Neutrophil (primary cell): ENCODE data around the gene TAAR2.
A peak's percentile ranks its signal among the peaks of the same experiment; 100 is the strongest.

Experiments
- H3K27ac ChIP-seq: fragments of 200-600 bp; sonication (generic); 2 replicates; pipeline ENCODE4 v1.5.1; 2016; ENCODE audit warnings: mild to moderate bottlenecking, moderate library complexity
- H3K27me3 ChIP-seq: fragments of 200-600 bp; sonication (generic); 2 replicates; pipeline ENCODE4 v1.6.0; 2016; ENCODE audit warnings: mild to moderate bottlenecking
- H3K36me3 ChIP-seq: fragments of 200-600 bp; sonication (generic); 2 replicates; pipeline ENCODE4 v1.5.1; 2017
- H3K4me1 ChIP-seq, 2 experiments: fragments of 200-600 bp in 1 of 2; sonication (generic) in 1 of 2; 1 replicate in 1 of 2; 2 replicates in 1 of 2; pipeline versions ENCODE4 v1.5.1 to v1.6.1; 2013 to 2016; ENCODE audit warnings: low read depth in 1 of 2, low read length in 1 of 2, mild to moderate bottlenecking in 1 of 2, moderate library complexity in 1 of 2; ENCODE audit not compliant: control insufficient read depth in 1 of 2, insufficient read depth in 1 of 2
- H3K4me3 ChIP-seq, 2 experiments: fragments of 200-600 bp in 1 of 2; sonication (generic) in 1 of 2; 1 replicate in 1 of 2; 2 replicates in 1 of 2; pipeline ENCODE4 v1.5.1; 2013 to 2016; ENCODE audit warnings: low read depth in 1 of 2, low read length in 1 of 2, mild to moderate bottlenecking in 1 of 2, moderate library complexity in 1 of 2
- H3K9me3 ChIP-seq: fragments of 200-600 bp; sonication (generic); 2 replicates; pipeline ENCODE4 v1.5.1; 2016
- TF ChIP-seq, protein P1 (sequence below): fragments of 200-600 bp; sonication (generic); IDR thresholded peaks from 2 replicates; pipeline ENCODE4 v1.5.1; 2016; ENCODE audit warnings: antibody characterized with exemption

TAAR2 gene

DNA sequence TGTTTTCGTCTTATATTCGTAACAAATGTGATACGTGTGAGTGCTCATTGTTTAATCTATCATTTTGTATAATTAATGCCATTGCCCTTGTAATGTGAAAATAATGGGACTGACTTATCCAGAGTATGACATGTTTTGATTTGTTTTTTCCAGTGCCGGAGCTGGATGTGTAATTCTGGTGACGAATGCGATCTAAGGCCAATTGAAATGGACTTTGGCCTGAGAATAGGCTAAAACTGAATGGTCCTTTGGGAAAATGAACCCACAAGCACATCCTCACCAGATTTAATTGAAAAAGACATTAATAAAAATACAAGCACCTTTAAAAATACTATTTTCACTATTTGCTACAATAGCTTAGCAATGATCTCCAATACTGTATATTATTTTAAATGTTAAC lies 27.9 kb downstream of the TAAR2 start:
- Histone ChIP-seq H3K36me3 (no peaks in the 10 kb centered on the region), H3K27me3 (peaks cover 31% of the 10 kb centered on the region), H3K4me3 (no peak overlapping the region), H3K27ac (no peak overlapping the region), H3K9me3 (no peaks in the 10 kb centered on the region), H3K4me1 (peaks cover 23 to 26% of the 10 kb centered on the region in 2 experiments)
- TF ChIP-seq, protein P1, sequence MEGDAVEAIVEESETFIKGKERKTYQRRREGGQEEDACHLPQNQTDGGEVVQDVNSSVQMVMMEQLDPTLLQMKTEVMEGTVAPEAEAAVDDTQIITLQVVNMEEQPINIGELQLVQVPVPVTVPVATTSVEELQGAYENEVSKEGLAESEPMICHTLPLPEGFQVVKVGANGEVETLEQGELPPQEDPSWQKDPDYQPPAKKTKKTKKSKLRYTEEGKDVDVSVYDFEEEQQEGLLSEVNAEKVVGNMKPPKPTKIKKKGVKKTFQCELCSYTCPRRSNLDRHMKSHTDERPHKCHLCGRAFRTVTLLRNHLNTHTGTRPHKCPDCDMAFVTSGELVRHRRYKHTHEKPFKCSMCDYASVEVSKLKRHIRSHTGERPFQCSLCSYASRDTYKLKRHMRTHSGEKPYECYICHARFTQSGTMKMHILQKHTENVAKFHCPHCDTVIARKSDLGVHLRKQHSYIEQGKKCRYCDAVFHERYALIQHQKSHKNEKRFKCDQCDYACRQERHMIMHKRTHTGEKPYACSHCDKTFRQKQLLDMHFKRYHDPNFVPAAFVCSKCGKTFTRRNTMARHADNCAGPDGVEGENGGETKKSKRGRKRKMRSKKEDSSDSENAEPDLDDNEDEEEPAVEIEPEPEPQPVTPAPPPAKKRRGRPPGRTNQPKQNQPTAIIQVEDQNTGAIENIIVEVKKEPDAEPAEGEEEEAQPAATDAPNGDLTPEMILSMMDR, result no peak

DNA sequence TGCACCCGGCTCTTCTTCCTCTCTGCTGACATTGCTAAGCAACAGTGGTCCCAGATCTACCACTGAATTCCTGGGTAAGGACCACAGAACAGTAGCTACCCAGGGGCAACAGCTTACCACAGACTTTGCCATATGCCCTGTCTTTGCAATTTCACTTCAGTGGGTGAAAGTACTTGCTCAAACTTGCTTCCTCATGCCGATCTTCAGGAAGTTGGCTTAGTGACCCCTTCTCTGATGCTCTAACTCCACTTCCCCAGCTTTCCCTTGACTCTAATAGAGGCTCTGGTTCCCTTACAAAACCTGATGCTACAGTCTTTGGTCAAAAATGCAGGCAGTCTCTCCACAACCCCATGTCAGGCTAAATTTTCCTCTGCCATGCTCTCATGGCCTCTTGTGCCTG lies 31.2 kb downstream of the TAAR2 start:
- H3K4me3 ChIP-seq, result no peak overlapping the region
- H3K27ac ChIP-seq, result peak overlapping the region; percentile 77
- TF ChIP-seq, protein P1, result no peak
- peaks cover 50 to 58% of the 10 kb centered on the region in 2 experiments for H3K4me1 ChIP-seq
- no peaks in the 10 kb centered on the region for H3K9me3 ChIP-seq
- no peaks in the 10 kb centered on the region for H3K36me3 ChIP-seq
- H3K27me3 ChIP-seq, result peaks cover 23% of the 10 kb centered on the region

DNA sequence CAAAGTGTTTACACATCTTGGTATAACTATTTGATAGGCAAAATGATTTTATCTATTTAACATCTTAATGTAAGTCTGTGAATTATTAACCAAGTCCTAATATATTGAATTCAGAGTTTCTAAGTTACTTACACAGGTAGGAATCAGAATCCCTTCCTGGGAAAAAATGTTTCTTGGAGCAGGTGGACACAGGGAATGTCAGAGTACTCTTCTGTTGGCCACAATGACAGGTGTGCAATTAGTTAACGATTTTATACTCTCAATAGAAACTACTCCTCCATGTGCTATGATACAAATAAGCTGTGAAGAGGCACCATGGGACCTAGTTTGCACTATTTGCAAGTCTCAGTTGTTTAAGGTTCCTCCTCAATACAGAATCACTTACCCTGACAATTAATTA lies 33.7 kb downstream of the TAAR2 start:
- Histone ChIP-seq H3K4me3 (no peak overlapping the region), H3K9me3 (no peaks in the 10 kb centered on the region), H3K4me1 (peaks cover 62 to 80% of the 10 kb centered on the region in 2 experiments), H3K27me3 (no peaks in the 10 kb centered on the region), H3K36me3 (no peaks in the 10 kb centered on the region), H3K27ac (no peak overlapping the region)
- TF ChIP-seq, protein P1, result no peak

DNA sequence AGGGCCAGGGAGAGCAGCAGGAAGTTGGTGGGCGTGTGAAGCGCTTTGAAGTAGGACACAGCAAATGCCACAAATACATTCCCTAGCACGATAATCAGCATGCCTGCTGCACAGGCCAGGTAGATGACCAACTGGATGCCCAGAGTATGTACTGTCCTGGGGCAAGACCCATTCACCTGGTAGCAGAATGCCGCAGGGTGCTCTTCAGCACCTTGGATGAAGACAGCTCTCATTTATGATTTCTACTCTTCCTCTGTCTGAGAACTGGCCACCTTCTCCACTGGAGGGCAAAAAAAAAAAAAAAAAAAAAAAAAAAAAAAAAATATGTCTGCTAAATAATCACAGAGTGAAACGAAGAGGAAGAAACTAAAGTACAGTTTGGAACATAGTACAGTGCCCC lies 34.6 kb downstream of the TAAR2 start, which contains the start of gene TAAR5:
Gene TAAR5, minus strand, starts transcription at position 288 of the 400 bp plus-strand sequence. Its CDS starts 55 bp downstream, at position 233.
- no peaks in the 10 kb centered on the region for H3K36me3 ChIP-seq
- H3K9me3 ChIP-seq, result no peaks in the 10 kb centered on the region
- TF ChIP-seq, protein P1, result no peak
- H3K4me1 ChIP-seq, result peaks cover 62 to 80% of the 10 kb centered on the region in 2 experiments
- no peaks in the 10 kb centered on the region for H3K27me3 ChIP-seq
- no peak within 1 kb of the TSS for H3K4me3 ChIP-seq
- H3K27ac ChIP-seq, result no peak within 1 kb of the TSS

DNA sequence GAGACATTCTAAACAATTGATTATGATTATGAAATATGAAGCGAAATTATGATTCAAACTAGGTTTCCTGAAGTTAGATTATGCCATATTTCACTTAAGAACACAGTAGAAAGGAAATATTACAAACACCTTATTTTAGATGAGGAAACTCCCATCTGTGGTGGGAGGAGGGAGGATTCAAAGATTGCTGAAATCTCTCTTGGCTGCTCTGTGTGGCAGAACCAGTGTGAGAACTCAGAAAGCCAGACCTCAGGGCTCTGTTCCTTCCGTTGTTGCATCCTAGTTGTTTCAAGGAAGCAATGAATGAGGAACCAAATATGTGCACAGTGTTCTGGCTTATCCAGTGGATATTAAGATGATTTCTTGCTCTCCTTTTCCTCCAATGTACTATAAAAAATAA lies 36.7 kb downstream of the TAAR2 start:
- Histone ChIP-seq H3K27me3 (peaks cover 6% of the 10 kb centered on the region), H3K4me1 (peaks cover 51 to 67% of the 10 kb centered on the region in 2 experiments), H3K9me3 (no peaks in the 10 kb centered on the region), H3K27ac (peak overlapping the region; percentile 61), H3K36me3 (no peaks in the 10 kb centered on the region), H3K4me3 (no peak overlapping the region)
- TF ChIP-seq, protein P1, result no peak

DNA sequence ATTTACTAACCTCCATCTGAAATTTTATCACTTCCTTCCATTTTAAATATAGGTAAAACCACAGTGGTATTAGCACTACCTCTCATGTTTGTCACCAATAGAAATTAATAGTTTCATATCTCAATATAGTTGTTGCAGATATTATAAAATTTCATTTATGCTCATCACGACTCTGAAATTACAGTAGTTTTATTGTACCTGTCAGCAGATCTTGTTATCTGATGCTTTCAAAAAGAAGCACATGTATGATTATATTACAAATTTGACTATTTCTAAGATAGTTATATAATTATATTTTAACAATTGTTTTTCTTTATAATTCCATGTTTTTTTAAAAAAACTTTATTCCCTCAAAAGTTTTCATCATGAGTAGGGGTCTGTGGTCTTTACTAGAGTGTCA lies 39.4 kb downstream of the TAAR2 start:
- TF ChIP-seq, protein P1, result no peak
- H3K4me1 ChIP-seq, result peaks cover 27 to 39% of the 10 kb centered on the region in 2 experiments
- H3K27me3 ChIP-seq, result peaks cover 17% of the 10 kb centered on the region
- no peaks in the 10 kb centered on the region for H3K9me3 ChIP-seq
- no peaks in the 10 kb centered on the region for H3K36me3 ChIP-seq
- no peak overlapping the region for H3K4me3 ChIP-seq
- no peak overlapping the region for H3K27ac ChIP-seq
